HG03060 (cell line): Measurements from ENCODE around the gene AARS2.

Source experiments
- ATAC-seq: cut with Tn5 transposase; IDR thresholded peaks from one replicate; pipeline ENCODE4 v1.9.1; 2021; ENCODE audit warnings: low read depth, moderate number of reproducible peaks; ENCODE audit not compliant: unreplicated experiment

The AARS2 gene

GRCh38 chr6:44278315-44278714 is 34.8 kb downstream of the AARS2 start:
- no peak for ATAC-seq

GRCh38 chr6:44277763-44278162 is 35.4 kb downstream of the AARS2 start:
- no peak for ATAC-seq

- ATAC-seq = no peak
These were observed 36.2 kb downstream of the AARS2 start for GRCh38 chr6:44276667-44277640.

GRCh38 chr6:44275749-44276648 is 37.1 kb downstream of the AARS2 start:
- ATAC-seq = no peak

- ATAC-seq = no peak
These were observed 37.8 kb downstream of the AARS2 start for GRCh38 chr6:44275271-44275748.

GRCh38 chr6:44273617-44274016 is 39.5 kb downstream of the AARS2 start:
- ATAC-seq = no peak

GRCh38 chr6:44272999-44273566 is 40.1 kb downstream of the AARS2 start:
- no peak for ATAC-seq

- ATAC-seq = no peak
These were observed 40.6 kb downstream of the AARS2 start for GRCh38 chr6:44272529-44272928.

- ATAC-seq = no peak
These were observed 41.2 kb downstream of the AARS2 start for GRCh38 chr6:44271914-44272313.

GRCh38 chr6:44271406-44271723 is 41.8 kb downstream of the AARS2 start:
- no peak for ATAC-seq

GRCh38 chr6:44270526-44271405 is 42.4 kb downstream of the AARS2 start:
- ATAC-seq = no peak

GRCh38 chr6:44269921-44270525 is 43.1 kb downstream of the AARS2 start, which contains the start of gene TMEM151B:
Gene TMEM151B, plus strand, starts transcription at chr6:44270450. Its CDS starts 293 bp downstream, at chr6:44270743.
- no peak for ATAC-seq

- ATAC-seq = no peak
These were observed 43.8 kb downstream of the AARS2 start for GRCh38 chr6:44269178-44269920.

GRCh38 chr6:44268095-44268628 is 45.0 kb downstream of the AARS2 start:
- no peak for ATAC-seq

GRCh38 chr6:44267252-44267651 is 45.9 kb downstream of the AARS2 start:
- ATAC-seq = no peak

- ATAC-seq = no peak
These were observed 46.8 kb downstream of the AARS2 start for GRCh38 chr6:44266347-44266746.

- ATAC-seq = peak; percentile 29
These were observed 47.4 kb downstream of the AARS2 start for GRCh38 chr6:44265722-44266233.

- ATAC-seq = peak; percentile 4
These were observed 48.0 kb downstream of the AARS2 start, which contains the start of gene NFKBIE for GRCh38 chr6:44265007-44265721. Gene NFKBIE, minus strand, starts transcription at chr6:44265551. Its CDS starts 205 bp downstream, at chr6:44265346.
